NCI-H748 (cell line): ENCODE data around the gene KIF3C.

Experiments used
- DNase-seq: peaks from one replicate; lab custom pipeline; 2025; ENCODE audit not compliant: unreplicated experiment; lab: John Stamatoyannopoulos, UW

Gene KIF3C

GRCh38 chr2:25878361-25879132 is 103.8 kb downstream of the KIF3C start, which contains the start of gene ASXL2:
TSS of gene ASXL2 (minus strand) at chr2:25878487. CDS start at chr2:25878222, 265 bp downstream.
- DNase-seq = peak; percentile 99

GRCh38 chr2:25877431-25878360 is 104.6 kb downstream of the KIF3C start:
- DNase-seq = peak; percentile 75
